EH (cell line): ENCODE measurements around the gene FCHO1.

ENCODE experiments used
- DNase-seq: peaks from one replicate; pipeline ENCODE4 v3.0.0-alpha.2; 2015; ENCODE audit warnings: low read depth

Gene FCHO1

GRCh38 chr19:17735410-17735809, 15.9 kb upstream of the FCHO1 start:
- DNase-seq = no peak

GRCh38 chr19:17737690-17738153, 13.6 kb upstream of the FCHO1 start:
- no peak for DNase-seq

- DNase-seq = no peak
These were observed 12.0 kb upstream of the FCHO1 start for GRCh38 chr19:17739121-17739875.

- DNase-seq = no peak
These were observed 9.8 kb upstream of the FCHO1 start for GRCh38 chr19:17741456-17741855.

GRCh38 chr19:17743874-17744580, 7.2 kb upstream of the FCHO1 start:
- peak; percentile 67 for DNase-seq

GRCh38 chr19:17747205-17748098, 3.8 kb upstream of the FCHO1 start:
- peak; percentile 95 for DNase-seq

- no peak for DNase-seq
These were observed 2.2 kb upstream of the FCHO1 start for GRCh38 chr19:17748884-17749638.

- DNase-seq = no peak
These were observed 1.4 kb upstream of the FCHO1 start for GRCh38 chr19:17749912-17750317.

GRCh38 chr19:17751912-17752273, 616 bp downstream of the FCHO1 start:
- no peak for DNase-seq

GRCh38 chr19:17752865-17753639, 1.8 kb downstream of the FCHO1 start:
- no peak for DNase-seq

GRCh38 chr19:17753976-17754375, 2.7 kb downstream of the FCHO1 start:
- no peak for DNase-seq

GRCh38 chr19:17754634-17755442, 3.6 kb downstream of the FCHO1 start:
- DNase-seq = no peak

GRCh38 chr19:17755443-17755890, 4.2 kb downstream of the FCHO1 start:
- DNase-seq = no peak

GRCh38 chr19:17755977-17756670, 4.8 kb downstream of the FCHO1 start:
- peak; percentile 40 for DNase-seq

GRCh38 chr19:17757125-17757524, 5.8 kb downstream of the FCHO1 start:
- DNase-seq = peak; percentile 65

- DNase-seq = no peak
These were observed 7.2 kb downstream of the FCHO1 start for GRCh38 chr19:17758515-17758914.

- DNase-seq = no peak
These were observed 9.9 kb downstream of the FCHO1 start for GRCh38 chr19:17761148-17761547.

- DNase-seq = peak; percentile 83
These were observed 11.4 kb downstream of the FCHO1 start for GRCh38 chr19:17762505-17763229.

- no peak for DNase-seq
These were observed 13.1 kb downstream of the FCHO1 start for GRCh38 chr19:17764348-17764747.
